OCI-LY7 (cell line): Measurements from ENCODE around the gene KIF5A. TPM values are rescaled to one million over a fixed set of nuclear protein-coding genes. Genes with fewer than 3 reads are reported as not detected.

ENCODE experiments used
- BruUV-seq: library from RNA; stranded (reverse); fragments of 400-500 nt; replicated peaks from 2 replicates; lab custom pipeline; 2021; lab: Mats Ljungman, UMichigan
- CTCF ChIA-PET: fragments of 300-600 bp; sonication (Branson Sonifier 250); formaldehyde crosslinking; loops from one replicate; lab custom pipeline; 2022; ENCODE audit warnings: antibody characterized with exemption; ENCODE audit not compliant: unreplicated experiment; lab: Charles Lee
- POLR2A ChIA-PET: fragments of 300-600 bp; sonication (Branson Sonifier 250); formaldehyde crosslinking; loops from one replicate; lab custom pipeline; 2022; ENCODE audit warnings: antibody characterized with exemption; lab: Charles Lee
- DNase-seq: peaks from one replicate; pipeline ENCODE4 v3.0.0-alpha.2; 2015; ENCODE audit warnings: low spot score
- H2AFZ ChIP-seq: fragments of 200-600 bp; sonication (generic), shearing (Covaris generic); 2 replicates; pipeline ENCODE4 v1.6.1; 2014; ENCODE audit warnings: mild to moderate bottlenecking, antibody characterized with exemption, low read length, moderate library complexity
- H3K27ac ChIP-seq: fragments of 200-600 bp; sonication (generic); 2 replicates; pipeline ENCODE4 v1.5.1; 2014; ENCODE audit warnings: mixed run types, low read depth, mild to moderate bottlenecking, moderate library complexity, low read length, inconsistent platforms; ENCODE audit not compliant: poor library complexity, severe bottlenecking
- H3K36me3 ChIP-seq: fragments of 200-600 bp; sonication (generic); 2 replicates; pipeline ENCODE4 v1.6.1; 2014; ENCODE audit warnings: mild to moderate bottlenecking, antibody characterized with exemption, low read length, moderate library complexity, mixed read lengths; ENCODE audit not compliant: insufficient read depth
- H3K4me1 ChIP-seq: fragments of 200-600 bp; sonication (generic); 2 replicates; pipeline ENCODE4 v1.5.1; 2014; ENCODE audit warnings: mild to moderate bottlenecking, low read length; ENCODE audit not compliant: insufficient read depth, poor library complexity, severe bottlenecking
- H3K4me2 ChIP-seq: fragments of 200-600 bp; sonication (generic); 2 replicates; pipeline ENCODE4 v1.6.1; 2014; ENCODE audit warnings: mild to moderate bottlenecking, low read length
- H3K4me3 ChIP-seq: fragments of 200-600 bp; sonication (generic); 2 replicates; pipeline ENCODE4 v1.5.1; 2014; ENCODE audit warnings: mild to moderate bottlenecking, low read depth, low read length; ENCODE audit not compliant: poor library complexity, severe bottlenecking
- H3K79me2 ChIP-seq: fragments of 200-600 bp; sonication (generic); 2 replicates; pipeline ENCODE4 v1.6.1; 2016; ENCODE audit warnings: low read depth, mild to moderate bottlenecking, low read length, moderate library complexity, mixed read lengths; ENCODE audit not compliant: insufficient read depth
- H3K9me2 ChIP-seq: fragments of 200-600 bp; sonication (generic); 2 replicates; pipeline ENCODE4 v1.6.1; 2016; ENCODE audit warnings: mild to moderate bottlenecking, low read length, mixed read lengths; ENCODE audit not compliant: insufficient read depth
- H3K9me3 ChIP-seq: fragments of 200-600 bp; sonication (generic); 2 replicates; pipeline ENCODE4 v1.6.1; 2014; ENCODE audit warnings: mild to moderate bottlenecking, mixed run types, low read length, mixed read lengths
- H4K20me1 ChIP-seq: fragments of 200-600 bp; sonication (generic); 2 replicates; pipeline ENCODE4 v1.6.1; 2014; ENCODE audit warnings: mild to moderate bottlenecking, antibody characterized with exemption, low read length, moderate library complexity, mixed read lengths; ENCODE audit not compliant: insufficient read depth
- CTCF ChIP-seq: fragments of 200-600 bp; sonication (generic); conservative IDR thresholded peaks from 2 replicates; pipeline ENCODE4 v1.5.1; 2014; ENCODE audit warnings: mild to moderate bottlenecking, antibody characterized with exemption, low read length, moderate library complexity, mixed read lengths
- EZH2phosphoT487 ChIP-seq: fragments of 200-600 bp; sonication (generic); IDR thresholded peaks from 2 replicates; pipeline ENCODE4 v1.6.1; 2018; ENCODE audit warnings: low read depth, borderline replicate concordance, mild to moderate bottlenecking, mixed run types, antibody characterized with exemption, low read length, moderate library complexity, mixed read lengths
- intact Hi-C: fragments of 100-400 bp; cut with micrococcal nuclease; formaldehyde crosslinking; loops from one replicate; pipeline ENCODE4 v1.10.0; 2022; ENCODE audit not compliant: unreplicated experiment
- total RNA-seq, 2 experiments: library from RNA; depleted of rRNA in 1 of 2; stranded (reverse); fragments of >200 nt in 1 of 2; shearing (Covaris generic) in 1 of 2; gene quantifications; 2 replicates each; pipeline ENCODE4 v1.2.3, GENCODE V29; 2014 to 2022

KIF5A gene
- total RNA-seq, 2 experiments from 2014 or later, result 0.09 to 1.6 TPM

DNA sequence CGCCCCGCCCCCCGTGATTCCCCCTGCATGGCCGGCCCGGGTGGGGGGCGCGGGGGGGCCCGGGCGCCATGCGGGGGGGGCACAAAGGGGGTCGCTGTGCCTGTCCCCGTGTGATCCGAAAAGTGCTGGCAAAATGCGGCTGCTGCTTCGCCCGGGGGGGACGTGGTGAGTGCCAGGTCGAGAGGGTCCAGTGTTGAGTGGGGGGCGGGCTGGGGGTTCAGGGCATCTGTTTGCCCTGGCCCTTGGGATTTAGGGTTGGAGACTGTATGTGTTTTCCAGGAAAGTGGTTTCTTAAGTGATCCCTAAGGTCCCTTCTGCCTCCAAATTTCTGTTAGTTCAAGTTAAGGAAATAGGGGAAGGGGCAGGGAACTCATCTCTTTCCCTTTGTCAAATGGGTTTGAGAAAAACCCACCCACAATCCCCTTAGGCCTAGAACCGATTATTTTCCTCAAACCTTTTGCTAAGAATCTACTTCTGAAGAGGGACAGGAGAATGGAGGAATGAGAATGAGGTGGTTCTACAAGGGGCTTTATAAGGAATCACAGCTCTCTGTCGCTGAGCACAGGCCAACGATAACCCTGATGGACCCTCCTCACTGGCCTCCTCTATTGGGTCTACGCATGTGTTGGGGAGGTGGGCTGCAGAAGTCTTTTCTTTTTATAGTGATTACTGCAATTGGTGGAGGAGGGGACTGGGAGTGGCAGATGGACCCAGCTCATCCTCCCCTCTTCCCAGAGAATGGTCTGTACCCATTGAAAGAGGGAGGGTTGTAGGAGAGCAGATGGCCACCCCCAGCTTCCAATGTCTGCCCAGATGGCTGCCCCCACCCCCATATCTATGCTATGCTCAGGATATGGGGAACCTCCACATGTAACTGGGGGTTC is 62.2 kb downstream of the KIF5A start:
- CTCF ChIA-PET, result no interaction called here
- no TSS peak for BruUV-seq

DNA sequence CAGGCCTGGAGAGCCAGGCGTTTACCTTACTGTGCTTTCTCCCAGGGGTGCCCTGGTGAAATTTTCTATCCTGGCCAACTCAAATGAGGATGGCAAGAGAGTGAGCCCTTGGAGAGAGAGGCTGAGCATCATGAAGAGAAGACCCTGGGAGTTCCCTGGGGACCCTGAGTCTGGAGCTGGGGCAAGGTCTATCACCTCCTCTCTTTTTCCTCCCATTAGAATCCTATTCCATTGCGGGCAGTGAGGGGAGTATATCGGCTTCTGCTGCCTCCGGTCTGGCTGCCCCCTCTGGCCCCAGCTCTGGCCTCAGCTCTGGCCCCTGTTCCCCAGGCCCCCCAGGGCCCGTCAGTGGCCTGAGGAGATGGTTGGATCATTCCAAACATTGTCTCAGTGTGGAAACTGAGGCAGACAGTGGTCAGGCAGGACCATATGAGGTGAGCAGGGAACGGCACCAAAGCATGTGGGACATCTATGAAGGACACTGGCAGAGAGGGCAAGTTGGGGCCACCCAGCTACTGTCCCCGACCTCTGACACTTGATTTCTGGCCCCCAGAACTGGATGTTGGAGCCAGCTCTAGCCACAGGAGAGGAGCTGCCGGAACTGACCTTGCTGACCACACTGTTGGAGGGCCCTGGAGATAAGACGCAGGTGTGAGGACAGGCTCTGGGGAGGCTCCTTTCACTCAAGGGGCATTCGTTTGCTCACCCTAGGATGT is 63.0 kb downstream of the KIF5A start:
- no TSS peak for BruUV-seq
- POLR2A ChIA-PET, result interaction anchor here (0.7 to 1.6 kb wide), 2 partner anchors 45 to 74 kb away, joined by 3 to 5 read pairs; no protein-coding TSS in a partner anchor
- no peaks in the 10 kb centered on the region for H3K9me2 ChIP-seq

More for the DNA sequence above, 62.2 kb downstream of the KIF5A start:
- intact Hi-C loops, result no loop called here
- POLR2A ChIA-PET, result no interaction called here
- Histone ChIP-seq H3K4me2 (no peak overlapping the region), H3K4me3 (no peak overlapping the region), H3K27ac (no peak overlapping the region), H3K9me3 (no peaks in the 10 kb centered on the region), H4K20me1 (no peaks in the 10 kb centered on the region), H3K4me1 (peaks cover 15% of the 10 kb centered on the region), H3K36me3 (no peaks in the 10 kb centered on the region), H2AFZ (no peak overlapping the region), H3K79me2 (no peaks in the 10 kb centered on the region), H3K9me2 (no peaks in the 10 kb centered on the region)
- no peak for DNase-seq
- TF ChIP-seq EZH2phosphoT487 (no peak), CTCF (no peak)

More for the DNA sequence above, 63.0 kb downstream of the KIF5A start:
- Histone ChIP-seq H3K4me3 (no peak overlapping the region), H3K79me2 (no peaks in the 10 kb centered on the region), H3K36me3 (no peaks in the 10 kb centered on the region), H3K27ac (no peak overlapping the region), H3K9me3 (no peaks in the 10 kb centered on the region), H2AFZ (no peak overlapping the region), H3K4me2 (no peak overlapping the region), H4K20me1 (no peaks in the 10 kb centered on the region), H3K4me1 (peaks cover 15% of the 10 kb centered on the region)
- CTCF ChIA-PET, result interaction anchor here (0.6 kb wide), 1 partner anchor 278 kb away, joined by 3 read pairs; no protein-coding TSS in a partner anchor
- TF ChIP-seq EZH2phosphoT487 (no peak), CTCF (no peak)
- DNase-seq, result no peak
- intact Hi-C loops, result no loop called here
